K562 (cell line): ENCODE measurements around the gene PLA2G12B. TPM values are rescaled to one million over a fixed set of nuclear protein-coding genes. Genes with fewer than 3 reads are reported as not detected.

Source experiments
- ATAC-seq: fragments of 200-7000 bp; cut with Tn5 transposase; 3 replicates; pipeline ENCODE4 v1.9.1; 2020; ENCODE audit warnings: moderate library complexity
- BruUV-seq: library from RNA; stranded (reverse); fragments of 400-500 nt; replicated peaks from 2 replicates; lab custom pipeline; 2021; lab: Mats Ljungman, UMichigan
- CTCF ChIA-PET: fragments of 300-600 bp; formaldehyde crosslinking; extraction: SDS; loops from one replicate; lab custom pipeline; 2021; ENCODE audit warnings: low intra/inter-chr PET ratio; lab: Yijun Ruan, JAX
- POLR2A ChIA-PET: fragments of 300-600, 350-650 bp; sonication (Branson Sonifier 250); formaldehyde crosslinking; extraction: SDS; loops from one replicate; lab custom pipeline; 2021; ENCODE audit warnings: antibody characterized with exemption, inconsistent platforms; lab: Yijun Ruan, JAX
- DNase-seq, 4 experiments: peaks; one replicate each; pipeline versions ENCODE4 v3.0.0 to v3.0.0-alpha.2; 2011 to 2018; ENCODE audit warnings: low spot score in 3 of 4, mixed read lengths in 3 of 4; ENCODE audit errors: extremely low read depth in 1 of 4
- FAIRE-seq: peaks from 2 replicates; lab custom pipeline; 2011; peaks lifted over from hg19 to GRCh38; lab: Jason Lieb, UNC
- H2AFZ ChIP-seq: 2 replicates; pipeline ENCODE4 v1.6.0; 2011; ENCODE audit warnings: low read depth, low read length, control low read depth, inconsistent platforms
- H3K27ac ChIP-seq: fragments of 200-600 bp; 3 replicates; pipeline ENCODE4 v1.8.0; 2011; ENCODE audit warnings: low read depth, mild to moderate bottlenecking, control low read depth, inconsistent platforms, low read length, moderate library complexity, mixed read lengths; ENCODE audit errors: extremely low read depth
- H3K27me3 ChIP-seq, 2 experiments: fragments of 300-600 bp in 1 of 2; 2 replicates in 1 of 2; 3 replicates in 1 of 2; pipeline versions ENCODE4 v1.6.0 to v1.8.0; 2011; ENCODE audit warnings: inconsistent platforms in 2 of 2, low read length in 2 of 2, mild to moderate bottlenecking in 1 of 2, mixed read lengths in 1 of 2, moderate library complexity in 1 of 2; ENCODE audit not compliant: control insufficient read depth in 2 of 2, insufficient read depth in 2 of 2
- H3K36me3 ChIP-seq: fragments of 300-600 bp; 3 replicates; pipeline ENCODE4 v1.8.0; 2011; ENCODE audit warnings: mild to moderate bottlenecking, low read length, inconsistent platforms; ENCODE audit not compliant: control insufficient read depth, insufficient read depth
- H3K4me1 ChIP-seq, 2 experiments: fragments of 200-600 bp in 1 of 2; replicated peaks in 1 of 2; 2 replicates in 1 of 2; 3 replicates in 1 of 2; pipeline versions ENCODE4 v1.5.1 to v1.8.0; 2011; ENCODE audit warnings: inconsistent platforms in 2 of 2, low read length in 2 of 2, mild to moderate bottlenecking in 1 of 2, mixed read lengths in 1 of 2, moderate library complexity in 1 of 2; ENCODE audit not compliant: control insufficient read depth in 2 of 2, insufficient read depth in 2 of 2
- H3K4me2 ChIP-seq: 2 replicates; pipeline ENCODE4 v1.6.1; 2011; ENCODE audit warnings: low read length, control low read depth, inconsistent platforms, mixed read lengths; ENCODE audit not compliant: insufficient read depth
- H3K4me3 ChIP-seq: fragments of 200-600 bp; sonication (generic), shearing (Covaris generic); 2 replicates; pipeline ENCODE4 v1.5.1; 2016; ENCODE audit warnings: control low read depth, inconsistent platforms
- H3K79me2 ChIP-seq: fragments of 200-600 bp; 3 replicates; pipeline ENCODE4 v1.8.0; 2011; ENCODE audit warnings: low read length, inconsistent platforms; ENCODE audit not compliant: control insufficient read depth, insufficient read depth
- H3K9ac ChIP-seq, 2 experiments: 2 replicates each; pipeline versions ENCODE4 v1.6.0 to v1.6.1; 2011; ENCODE audit warnings: low read depth in 2 of 2, low read length in 2 of 2, control low read depth in 1 of 2, inconsistent platforms in 1 of 2, mild to moderate bottlenecking in 1 of 2, mixed read lengths in 1 of 2; ENCODE audit not compliant: insufficient read depth in 1 of 2
- H3K9me1 ChIP-seq: one replicate; pipeline ENCODE4 v1.6.0; 2011; ENCODE audit warnings: inconsistent platforms, mild to moderate bottlenecking, low read length, moderate library complexity; ENCODE audit not compliant: control insufficient read depth, insufficient read depth
- H3K9me3 ChIP-seq: replicated peaks from 2 replicates; pipeline ENCODE4 v1.5.1; 2011; ENCODE audit warnings: low read depth, low read length, inconsistent platforms; ENCODE audit not compliant: control insufficient read depth, insufficient read depth
- H4K20me1 ChIP-seq: replicated peaks from 2 replicates; pipeline ENCODE4 v1.6.1; 2011; ENCODE audit warnings: low read length, inconsistent platforms, mixed read lengths; ENCODE audit not compliant: control insufficient read depth, insufficient read depth
- ARID2 ChIP-seq: fragments of 450-650 bp; IDR thresholded peaks from 2 replicates; pipeline ENCODE4 v1.6.1; 2017; ENCODE audit warnings: antibody characterized with exemption, mild to moderate bottlenecking
- C11orf30 ChIP-seq: fragments of 450-650 bp; IDR thresholded peaks from 2 replicates; pipeline ENCODE4 v1.6.1; 2016; ENCODE audit warnings: low read depth, mild to moderate bottlenecking
- CBFA2T2 ChIP-seq: fragments of 450-650 bp; conservative IDR thresholded peaks from 2 replicates; pipeline ENCODE4 v1.6.1; 2017; ENCODE audit warnings: mild to moderate bottlenecking
- DPF2 ChIP-seq: fragments of 450-650 bp; IDR thresholded peaks from 2 replicates; pipeline ENCODE4 v1.6.1; 2016
- E2F3 ChIP-seq: fragments of 250-450 bp; sonication (Bioruptor Pico); IDR thresholded peaks from 2 replicates; pipeline ENCODE4 v1.4.0; 2020; ENCODE audit warnings: mild to moderate bottlenecking
- FOS ChIP-seq: IDR thresholded peaks from 3 replicates; pipeline ENCODE4 v1.6.1; 2011; ENCODE audit not compliant: insufficient read length; ENCODE audit errors: extremely low read depth
- FOSL1 ChIP-seq: fragments of 200-800 bp; sonication (Bioruptor generic); conservative IDR thresholded peaks from 2 replicates; pipeline ENCODE4 v1.6.1; 2016; ENCODE audit warnings: missing genetic modification characterization, missing compliant biosample characterization
- GTF2A2 ChIP-seq: IDR thresholded peaks from 2 replicates; pipeline ENCODE4 v1.6.1; 2016; ENCODE audit warnings: mild to moderate bottlenecking, missing genetic modification characterization, missing compliant biosample characterization
- IRF2 ChIP-seq: sonication (generic); formaldehyde crosslinking; IDR thresholded peaks from 2 replicates; pipeline ENCODE4 v1.8.1; 2022; ENCODE audit warnings: mild to moderate bottlenecking, missing genetic modification reagents
- JUN ChIP-seq, 2 experiments: sonication (generic) in 1 of 2; formaldehyde crosslinking in 1 of 2; IDR thresholded peaks; 2 replicates each; pipeline versions ENCODE4 v1.6.1 to v1.8.0; 2012 to 2022; ENCODE audit warnings: borderline replicate concordance in 2 of 2, mild to moderate bottlenecking in 2 of 2, improper control_type of control experiment in 1 of 2, low read depth in 1 of 2, low read length in 1 of 2, missing genetic modification reagents in 1 of 2
- LARP7 ChIP-seq: fragments of 450-650 bp; IDR thresholded peaks from 2 replicates; pipeline ENCODE4 v1.6.1; 2016
- MAFK ChIP-seq: IDR thresholded peaks from 2 replicates; pipeline ENCODE4 v1.6.1; 2011; ENCODE audit warnings: low read length, improper control_type of control experiment
- MEIS2 ChIP-seq: fragments of 450-650 bp; IDR thresholded peaks from 2 replicates; pipeline ENCODE4 v1.6.1; 2014; ENCODE audit warnings: mild to moderate bottlenecking; ENCODE audit not compliant: partially characterized antibody
- NR1H2 ChIP-seq: sonication (generic); formaldehyde crosslinking; IDR thresholded peaks from 2 replicates; pipeline ENCODE4 v1.4.0; 2020; ENCODE audit warnings: mild to moderate bottlenecking, missing genetic modification reagents
- NR4A1 ChIP-seq, 2 experiments: fragments of 250-450 bp in 1 of 2; fragments of 450-650 bp in 1 of 2; sonication (Bioruptor Pico) in 1 of 2; IDR thresholded peaks; 2 replicates each; pipeline versions ENCODE4 v1.4.0 to v1.6.1; 2016 to 2020; ENCODE audit warnings: mild to moderate bottlenecking in 2 of 2, missing compliant biosample characterization in 1 of 2, missing genetic modification characterization in 1 of 2, moderate library complexity in 1 of 2
- PHTF2 ChIP-seq: fragments of 250-450 bp; sonication (Bioruptor Pico); IDR thresholded peaks from 2 replicates; pipeline ENCODE4 v1.5.0; 2021; ENCODE audit warnings: mild to moderate bottlenecking
- POLR2H ChIP-seq: IDR thresholded peaks from 2 replicates; pipeline ENCODE4 v1.6.1; 2016; ENCODE audit warnings: missing genetic modification characterization, low read depth, mild to moderate bottlenecking, control low read depth, missing compliant biosample characterization, moderate library complexity
- RAD51 ChIP-seq: fragments of 450-650 bp; IDR thresholded peaks from 2 replicates; pipeline ENCODE4 v1.7.1; 2016; ENCODE audit warnings: low read depth, mild to moderate bottlenecking, borderline replicate concordance
- SMAD2 ChIP-seq: fragments of 150-350 bp; IDR thresholded peaks from 2 replicates; pipeline ENCODE4 v1.6.1; 2014; ENCODE audit warnings: low read depth, mild to moderate bottlenecking, low read length
- SMARCE1 ChIP-seq: fragments of 450-650 bp; IDR thresholded peaks from 2 replicates; pipeline ENCODE4 v1.7.1; 2016; ENCODE audit warnings: mild to moderate bottlenecking
- ZNF24 ChIP-seq: fragments of 450-650 bp; IDR thresholded peaks from 2 replicates; pipeline ENCODE4 v1.6.1; 2016
- ZNF583 ChIP-seq: fragments of 250-450 bp; sonication (Bioruptor Pico); IDR thresholded peaks from 2 replicates; pipeline ENCODE4 v1.4.0; 2020
- WGBS: fragments of 100-300 bp; shearing (Covaris generic); methylation state at CpG from one replicate; pipeline ENCODE4 v1.1.6; 2016; ENCODE audit warnings: low coverage, mixed read lengths; ENCODE audit not compliant: insufficient coverage; ENCODE audit errors: missing lambda C conversion rate; 5-methylcytosine and 5-hydroxymethylcytosine counted together
- in situ Hi-C: fragments of 300-500 bp; cut with MboI; formaldehyde crosslinking; loops from 4 replicates; pipeline ENCODE4 v1.15.0; 2018; ENCODE audit warnings: inconsistent platforms, mixed read lengths
- intact Hi-C: fragments of 100-400 bp; cut with micrococcal nuclease; formaldehyde crosslinking; loops from 2 replicates; pipeline ENCODE4 v1.14.2; 2022
- polyA plus RNA-seq, 8 experiments: library from polyadenylated mRNA; depleted of rRNA in 4 of 8; stranded (reverse) in 5 of 8; unstranded in 3 of 8; fragments of >200 nt; fragmentation: Nextera tagmentation in 2 of 8; fragmentation: Illumina TruSeq in 1 of 8; extraction: Ambion mirVana in 2 of 8; extraction: Trizol in 1 of 8; gene quantifications; 2 replicates each; pipeline versions ENCODE4 v1.2.1 to v1.2.3, GENCODE V29; 2011 to 2014; ENCODE audit warnings: inconsistent platforms in 1 of 8, missing spikeins in 1 of 8
- total RNA-seq, 7 experiments: library from RNA; depleted of rRNA in 6 of 7; stranded (reverse); fragments of >200 nt in 6 of 7; fragmentation: Illumina TruSeq in 2 of 7; extraction: Trizol in 2 of 7; gene quantifications; 2 replicates each; pipeline versions ENCODE4 v1.2.1 to v1.2.3, GENCODE V29; 2011 to 2021; ENCODE audit warnings: low replicate concordance in 1 of 7
- TF ChIP-seq, protein P1 (sequence below), 2 experiments: fragments of 450-650 bp in 1 of 2; sonication (generic) in 1 of 2; formaldehyde crosslinking in 1 of 2; IDR thresholded peaks in 1 of 2; conservative IDR thresholded peaks in 1 of 2; 2 replicates each; pipeline versions ENCODE4 v1.6.1 to v1.8.1; 2016 to 2023; ENCODE audit warnings: mild to moderate bottlenecking in 2 of 2, moderate library complexity in 2 of 2, inconsistent platforms in 1 of 2, missing genetic modification reagents in 1 of 2

PLA2G12B gene
- total and polyA plus RNA-seq, 9 of the 15 experiments (the other 6 are each of a cell fraction or from before 2014, with no cell fraction given) = not detected

DNA sequence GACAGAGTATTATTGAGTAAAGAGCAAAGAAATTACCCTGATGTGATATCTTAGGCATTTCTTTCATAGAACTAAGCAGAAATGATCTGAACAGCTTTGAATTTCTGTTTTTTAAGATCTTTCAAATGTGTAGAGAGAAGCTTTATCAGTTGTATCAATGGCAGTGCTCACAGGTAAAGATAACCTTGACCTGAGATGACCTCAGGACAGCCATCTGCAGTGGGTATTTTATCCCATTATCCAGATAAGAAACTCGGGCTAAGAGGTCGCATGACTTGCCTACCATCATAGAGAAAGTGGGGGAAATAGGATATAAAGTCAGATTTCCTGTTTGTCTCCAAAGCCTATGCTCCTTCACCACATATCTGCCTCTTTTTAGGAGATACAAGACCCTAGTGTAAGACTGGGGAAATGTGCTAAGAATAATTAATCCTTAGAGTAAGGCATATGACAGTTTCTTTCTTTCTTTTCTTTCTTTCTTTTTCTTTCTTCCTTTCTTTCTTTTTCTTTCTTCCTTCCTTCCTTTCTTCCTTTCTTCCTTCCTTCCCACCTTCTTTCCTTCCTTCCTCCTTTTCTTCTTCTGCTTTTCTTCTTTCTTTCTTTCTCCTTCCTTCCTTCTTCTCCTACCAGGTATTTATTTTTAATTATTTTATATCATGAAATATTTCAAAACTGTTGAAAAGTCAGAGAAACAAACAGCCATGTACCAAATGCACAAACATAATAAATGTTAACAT, 10.9 kb downstream of the PLA2G12B start (continued):
- TF ChIP-seq ZNF583 (CRISPR knock-in tag) = no peak
- TF ChIP-seq ARID2 = no peak
- 0 out of 2 replicates have a peak, but pooled peaks have one; percentile 27 for TF ChIP-seq SMARCE1
- no peak for TF ChIP-seq IRF2 (CRISPR knock-in tag)
- TF ChIP-seq POLR2H = 0 out of 2 replicates have a peak, but pooled peaks have one; percentile 19
- no peak for TF ChIP-seq DPF2
- peak; percentile 63; the same call in 1 of the 2 replicates for TF ChIP-seq LARP7
- no peak for TF ChIP-seq RAD51
- no peak for TF ChIP-seq E2F3 (CRISPR knock-in tag)

DNA sequence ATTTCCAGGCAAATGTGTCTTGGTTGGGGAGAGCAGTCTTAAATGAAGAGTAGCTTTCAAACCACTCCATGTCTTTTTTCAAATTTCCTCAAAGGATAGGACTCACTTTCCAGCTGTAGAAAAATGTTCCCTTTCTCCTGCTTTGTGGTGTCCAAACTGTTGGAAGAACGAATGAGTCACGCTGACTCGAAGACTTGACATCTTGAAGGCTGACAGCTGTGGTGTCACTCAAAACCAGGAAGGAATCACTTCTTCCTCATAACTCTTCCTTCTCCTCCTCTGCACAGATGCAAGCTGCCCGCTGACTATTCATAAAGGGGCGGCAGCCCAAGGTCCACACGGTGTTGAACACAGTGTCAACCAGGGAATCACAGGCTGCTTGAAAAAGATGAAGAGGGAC, 19.2 kb downstream of the PLA2G12B start:
- FAIRE-seq = no peak
- Histone ChIP-seq H3K27me3 (0 out of 5 replicates have a peak, but pooled peaks cover 0 to 5% of the 10 kb centered on the region in 2 experiments), H4K20me1 (no peaks in the 10 kb centered on the region), H3K9me3 (no peaks in the 10 kb centered on the region), H3K79me2 (no peaks in the 10 kb centered on the region), H3K4me1 (peaks cover 4 to 14% of the 10 kb centered on the region in 2 experiments), H3K9ac (no peak overlapping the region), H3K9me1 (no peaks in the 10 kb centered on the region), H3K4me2 (no peak overlapping the region; the same call in 1 of the 2 replicates), H2AFZ (peak overlapping the region; percentile 62), H3K4me3 (no peak overlapping the region), H3K36me3 (no peaks in the 10 kb centered on the region), H3K27ac (no peak overlapping the region)
- no peak for ATAC-seq
- intact Hi-C loops = no loop called here
- in situ Hi-C loops = no loop called here
- CTCF ChIA-PET = no interaction called here
- WGBS = 17% methylated on average over 6 of the region's 6 CpGs
- DNase-seq = peak in 1 of 4 experiments; percentile 34
- POLR2A ChIA-PET = interaction anchor here (2.5 kb wide), 1 partner anchor 8 kb away, joined by 11 read pairs; no protein-coding TSS in a partner anchor
- BruUV-seq = no TSS peak
- TF ChIP-seq FOSL1 (tag) (peak; percentile 80), PHTF2 (no peak), FOS (peak; percentile 10), C11orf30 (peak; percentile 31; the same call in 1 of the 2 replicates), CBFA2T2 (peak; percentile 17; the same call in 1 of the 2 replicates), MAFK (peak; percentile 18; the same call in 1 of the 2 replicates), SMAD2 (no peak), GTF2A2 (tag) (no peak), MEIS2 (peak; percentile 91), NR1H2 (no peak), NR4A1 (CRISPR knock-in tag; IDR thresholded peaks at IDR 0.05) (no peak), NR4A1 (tag; IDR thresholded peaks at IDR 0.05) (no peak), ZNF24 (peak; percentile 89), JUN (IDR thresholded peaks at IDR 0.05; ENCODE audit: borderline replicate concordance, low read depth, low read length) (0 out of 2 replicates have a peak, but pooled peaks have one; percentile 35), JUN (CRISPR knock-in tag; IDR thresholded peaks at IDR 0.05; ENCODE audit: borderline replicate concordance) (no peak)
- TF ChIP-seq, protein P1, sequence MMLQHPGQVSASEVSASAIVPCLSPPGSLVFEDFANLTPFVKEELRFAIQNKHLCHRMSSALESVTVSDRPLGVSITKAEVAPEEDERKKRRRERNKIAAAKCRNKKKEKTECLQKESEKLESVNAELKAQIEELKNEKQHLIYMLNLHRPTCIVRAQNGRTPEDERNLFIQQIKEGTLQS (IDR thresholded peaks at IDR 0.05) = peak; percentile 62; the same call in 1 of the 2 replicates
- TF ChIP-seq, protein P1 (CRISPR knock-in tag; conservative IDR thresholded peaks at IDR 0.05) = no peak
